Right cardiac atrium (tissue), 5 donors: Measurements from ENCODE around the gene ANKMY2. TPM values are rescaled to one million over a fixed set of nuclear protein-coding genes. Genes with fewer than 3 reads are reported as not detected.

Experiments
- ATAC-seq, 2 donors: fragments of 200-7000 bp; cut with Tn5 transposase; one replicate each; pipeline versions ENCODE4 v1.8.0 to v1.9.1; 2020; ENCODE audit warnings: moderate library complexity in 2 of 2, mild to moderate bottlenecking in 1 of 2
- DNase-seq, 3 donors: peaks; one replicate each; pipeline ENCODE4 v3.0.0-alpha.2; 2020
- H3K27ac ChIP-seq: one replicate; pipeline ENCODE4 v1.5.1; 2013; ENCODE audit warnings: mild to moderate bottlenecking, low read length, control low read depth, moderate library complexity
- H3K27me3 ChIP-seq: one replicate; pipeline ENCODE4 v1.6.1; 2013; ENCODE audit not compliant: control insufficient read depth, insufficient read depth
- H3K4me1 ChIP-seq: one replicate; pipeline ENCODE4 v1.6.1; 2013; ENCODE audit warnings: low read length; ENCODE audit not compliant: control insufficient read depth, insufficient read depth
- H3K4me3 ChIP-seq: one replicate; pipeline ENCODE4 v1.5.1; 2013; ENCODE audit warnings: low read length, control low read depth
- H3K9me3 ChIP-seq: one replicate; pipeline ENCODE4 v1.6.1; 2013; ENCODE audit warnings: low read length; ENCODE audit not compliant: control insufficient read depth
- WGBS: extraction: QIAGEN DNeasy Blood & Tissue Kit; methylation state at CpG from one replicate; pipeline ENCODE4 v1.1.7; 2013; 5-methylcytosine and 5-hydroxymethylcytosine counted together
- intact Hi-C, 4 donors: fragments of 100-400 bp; cut with DNase I; formaldehyde crosslinking; loops; one replicate each; pipeline versions ENCODE4 v1.11.0 to v1.14.0; 2022 to 2023
- polyA plus RNA-seq: library from polyadenylated mRNA; stranded (reverse); fragments of 200-250 nt; gene quantifications from one replicate; pipeline ENCODE4 v1.2.3, GENCODE V29; 2013
- total RNA-seq, 4 donors: library from RNA; stranded (reverse); fragmentation: NEBNext Ultra II Directional; extraction: Animal tissue kit (Norgen Biotek cat#: 25700); gene quantifications; one replicate each; pipeline ENCODE4 v1.2.1, GENCODE V29; 2021
- donor health status: healthy with polysubstance abuse.
- donor health status: DM: no; HTN: yes; CAD: no.
- donor health status: DM: no; HTN: no; CAD: no.
- donor health status: DM: no; HTN: yes; CAD: no; lungs with severe emphysema.
- donor health status: DM: yes; HTN: yes; CAD: no.

ANKMY2 gene
- total and polyA plus RNA-seq, 5 donors = 23.7 to 41.3 (median 32.0) TPM

DNA sequence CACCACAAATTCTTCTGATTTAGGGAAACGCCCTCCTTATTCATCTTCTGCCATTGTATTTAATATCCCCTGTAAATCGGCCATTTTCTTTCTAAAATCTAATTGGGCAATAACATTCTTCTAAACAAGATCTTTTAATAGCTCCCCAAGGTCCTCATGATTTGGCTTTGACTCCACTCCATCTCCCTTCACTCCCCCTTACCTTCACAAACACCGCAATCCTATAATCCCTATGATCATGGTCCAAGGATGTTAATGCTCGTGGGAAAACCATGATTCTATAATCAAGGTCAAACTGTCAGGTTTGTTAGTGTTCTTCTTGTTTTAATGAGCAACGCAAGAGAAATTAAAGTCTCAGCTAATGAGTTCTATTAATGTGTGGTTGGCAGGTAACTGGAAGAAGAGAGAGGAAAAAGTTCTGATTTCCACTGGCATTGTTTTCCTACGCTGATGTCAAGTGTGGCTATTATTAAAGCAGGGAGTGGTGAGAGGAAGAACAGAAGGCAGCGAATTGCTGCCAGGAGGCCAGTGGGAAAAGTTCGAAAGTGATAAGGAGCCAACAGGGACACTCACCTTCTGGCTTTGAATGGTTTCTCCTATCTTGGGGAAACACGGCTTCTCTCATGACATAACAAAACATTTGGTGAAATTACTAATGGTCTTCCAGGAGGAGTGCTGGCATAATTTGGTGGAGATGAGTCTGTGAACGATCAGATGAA is 90.9 kb downstream of the ANKMY2 start:
- Histone ChIP-seq H3K27me3 (no peaks in the 10 kb centered on the region), H3K4me1 (no peaks in the 10 kb centered on the region), H3K4me3 (no peak overlapping the region), H3K9me3 (no peaks in the 10 kb centered on the region), H3K27ac (peak overlapping the region; percentile 37)
- peak; percentile 71 to 75 for ATAC-seq
- intact Hi-C loops = no loop called here
- peak in 1 of 3 donors; percentile 14 for DNase-seq
- 56% methylated on average over 10 of the region's 10 CpGs for WGBS

DNA sequence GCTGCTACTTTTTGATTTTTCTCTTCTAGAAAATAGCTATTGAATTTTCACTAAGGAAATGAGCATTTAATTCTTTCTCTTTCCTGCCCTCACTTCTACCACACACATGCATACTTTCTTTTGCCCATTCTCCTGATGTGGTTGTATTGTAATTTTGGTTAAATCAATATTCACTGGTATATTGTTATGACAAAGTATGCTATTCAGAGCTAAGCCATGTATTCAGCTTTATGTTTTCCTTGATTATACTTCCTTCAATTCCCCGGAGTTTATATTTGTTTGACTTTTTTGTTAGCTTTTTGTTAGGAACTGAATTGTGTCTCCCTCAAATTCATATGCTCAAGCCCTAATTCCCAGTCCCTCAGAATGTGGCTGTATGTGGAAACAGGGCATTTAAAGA is 94.9 kb downstream of the ANKMY2 start:
- no peaks in the 10 kb centered on the region for H3K9me3 ChIP-seq
- WGBS = 85% methylated on average over 1 of the region's 1 CpG
- H3K27me3 ChIP-seq = no peaks in the 10 kb centered on the region
- no peak for DNase-seq
- no peak overlapping the region for H3K27ac ChIP-seq
- no peak overlapping the region for H3K4me3 ChIP-seq
- intact Hi-C loops = no loop called here
- no peaks in the 10 kb centered on the region for H3K4me1 ChIP-seq
- no peak for ATAC-seq

Other genes with a start within 250 kb of the ANKMY2 start
- 10 to 100 TPM in 3 of 4 donors, 1 to 10 TPM in 1; 8.5 to 13.6 (median 10.5) TPM for gene CRPPA, start 224.2 kb downstream of the ANKMY2 start, total RNA-seq
- gene CRPPA, start 224.2 kb downstream of the ANKMY2 start, polyA plus RNA-seq = 2.3 TPM
- gene SOSTDC1, start 180.0 kb downstream of the ANKMY2 start, total RNA-seq = 10 to 100 TPM in 2 of 4 donors, 1 to 10 TPM in 2; 4.3 to 17.2 (median 9.3) TPM
- 9.5 TPM for gene SOSTDC1, start 180.0 kb downstream of the ANKMY2 start, polyA plus RNA-seq
- gene LRRC72, start 118.9 kb downstream of the ANKMY2 start, total RNA-seq = not detected
- not detected for gene LRRC72, start 118.9 kb downstream of the ANKMY2 start, polyA plus RNA-seq
- 100 to 1,000 TPM; 124 to 214 (median 175) TPM for gene BZW2, start 427 bp upstream of the ANKMY2 start, total RNA-seq
- 180 TPM for gene BZW2, start 427 bp upstream of the ANKMY2 start, polyA plus RNA-seq
- 10 to 100 TPM in 2 of 4 donors, 1 to 10 TPM in 2; 6.9 to 15.2 (median 10.4) TPM for gene TSPAN13, start 108.0 kb upstream of the ANKMY2 start, total RNA-seq
- gene TSPAN13, start 108.0 kb upstream of the ANKMY2 start, polyA plus RNA-seq = 16.1 TPM
- not detected for gene AGR2, start 159.2 kb upstream of the ANKMY2 start, total RNA-seq
- gene AGR2, start 159.2 kb upstream of the ANKMY2 start, polyA plus RNA-seq = 0.16 TPM
- not detected for gene AGR3, start 236.2 kb upstream of the ANKMY2 start, total RNA-seq
- gene AGR3, start 236.2 kb upstream of the ANKMY2 start, polyA plus RNA-seq = not detected